Inferior parietal cortex (tissue), 1 donor: ENCODE results near the gene NCKAP5.

Experiments used
- DNase-seq: peaks from one replicate; pipeline ENCODE4 v3.0.0-alpha.2; 2016; ENCODE audit errors: extremely low spot score

Gene NCKAP5

GRCh38 chr2:133574186-133574585 lies 5.9 kb upstream of the NCKAP5 start:
- no peak for DNase-seq

- no peak for DNase-seq
Observed at GRCh38 chr2:133573491-133574162, 5.4 kb upstream of the NCKAP5 start.

GRCh38 chr2:133571249-133571648 lies 3.0 kb upstream of the NCKAP5 start:
- no peak for DNase-seq

GRCh38 chr2:133570542-133570941 lies 2.3 kb upstream of the NCKAP5 start:
- DNase-seq: no peak

- no peak for DNase-seq
Observed at GRCh38 chr2:133569286-133569830, 1.1 kb upstream of the NCKAP5 start.

- DNase-seq: no peak
Observed at GRCh38 chr2:133568598-133568997, 335 bp upstream of the NCKAP5 start.

- no peak for DNase-seq
Observed at GRCh38 chr2:133562558-133562957, 5.7 kb downstream of the NCKAP5 start.

GRCh38 chr2:133561045-133561852 lies 7.0 kb downstream of the NCKAP5 start:
- DNase-seq: peak; percentile 78

- DNase-seq: no peak
Observed at GRCh38 chr2:133557614-133558013, 10.6 kb downstream of the NCKAP5 start.

GRCh38 chr2:133553838-133554408 lies 14.3 kb downstream of the NCKAP5 start:
- DNase-seq: no peak

GRCh38 chr2:133553251-133553650 lies 15.0 kb downstream of the NCKAP5 start:
- no peak for DNase-seq

GRCh38 chr2:133552821-133553220 lies 15.4 kb downstream of the NCKAP5 start:
- DNase-seq: no peak

- DNase-seq: no peak
Observed at GRCh38 chr2:133541797-133542196, 26.5 kb downstream of the NCKAP5 start.

GRCh38 chr2:133541376-133541775 lies 26.9 kb downstream of the NCKAP5 start:
- DNase-seq: no peak

GRCh38 chr2:133532919-133533318 lies 35.3 kb downstream of the NCKAP5 start:
- DNase-seq: no peak

- DNase-seq: no peak
Observed at GRCh38 chr2:133531382-133531781, 36.9 kb downstream of the NCKAP5 start.

GRCh38 chr2:133530645-133531044 lies 37.6 kb downstream of the NCKAP5 start:
- DNase-seq: no peak

GRCh38 chr2:133526530-133527300 lies 41.5 kb downstream of the NCKAP5 start:
- DNase-seq: peak; percentile 11

- no peak for DNase-seq
Observed at GRCh38 chr2:133525613-133526529, 42.4 kb downstream of the NCKAP5 start.

- DNase-seq: no peak
Observed at GRCh38 chr2:133525090-133525489, 43.2 kb downstream of the NCKAP5 start.

GRCh38 chr2:133523406-133523805 lies 44.9 kb downstream of the NCKAP5 start:
- DNase-seq: no peak
